ENCODE data around the gene KRT38.

KRT38 gene

GRCh38 chr17:41440531-41441033, at the start of gene KRT38:
Gene KRT38 (minus strand): TSS chr17:41440983. CDS start chr17:41440921, 62 bp downstream.
- DNase-seq (ENCODE audit: low read depth), result no peak

DNA sequence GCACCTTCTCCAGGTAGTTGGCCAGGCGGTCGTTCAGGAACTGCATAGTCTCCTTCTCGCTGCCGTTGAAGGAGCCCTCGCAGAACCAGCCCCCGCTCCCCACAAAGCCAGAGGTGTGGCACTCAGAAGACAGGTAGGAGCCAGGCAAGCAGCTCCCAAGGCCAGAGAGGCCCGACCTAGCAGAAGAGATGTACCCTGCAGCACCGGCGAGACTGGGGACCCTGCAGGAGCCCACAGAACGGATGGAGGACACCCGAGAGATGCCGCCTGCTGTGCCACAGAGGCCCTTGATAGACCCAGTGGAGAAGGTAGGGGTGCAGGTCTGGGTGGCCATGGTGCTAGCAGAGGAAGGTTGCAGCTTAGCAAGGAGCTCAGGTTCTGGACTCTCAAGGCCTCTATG, 48.7 kb upstream of the KRT38 start, which contains the start of gene KRT36:
TSS of gene KRT36 (minus strand) at position 380 of the 400 bp plus-strand sequence. CDS start at position 334, 46 bp downstream.
- DNase-seq (ENCODE audit: low read depth), result no peak

GRCh38 chr17:41486809-41487530, 46.2 kb upstream of the KRT38 start:
- no peak for DNase-seq (ENCODE audit: low read depth)

- no peak for DNase-seq (ENCODE audit: low read depth)
Observed at GRCh38 chr17:41486316-41486715, 45.5 kb upstream of the KRT38 start.

DNA sequence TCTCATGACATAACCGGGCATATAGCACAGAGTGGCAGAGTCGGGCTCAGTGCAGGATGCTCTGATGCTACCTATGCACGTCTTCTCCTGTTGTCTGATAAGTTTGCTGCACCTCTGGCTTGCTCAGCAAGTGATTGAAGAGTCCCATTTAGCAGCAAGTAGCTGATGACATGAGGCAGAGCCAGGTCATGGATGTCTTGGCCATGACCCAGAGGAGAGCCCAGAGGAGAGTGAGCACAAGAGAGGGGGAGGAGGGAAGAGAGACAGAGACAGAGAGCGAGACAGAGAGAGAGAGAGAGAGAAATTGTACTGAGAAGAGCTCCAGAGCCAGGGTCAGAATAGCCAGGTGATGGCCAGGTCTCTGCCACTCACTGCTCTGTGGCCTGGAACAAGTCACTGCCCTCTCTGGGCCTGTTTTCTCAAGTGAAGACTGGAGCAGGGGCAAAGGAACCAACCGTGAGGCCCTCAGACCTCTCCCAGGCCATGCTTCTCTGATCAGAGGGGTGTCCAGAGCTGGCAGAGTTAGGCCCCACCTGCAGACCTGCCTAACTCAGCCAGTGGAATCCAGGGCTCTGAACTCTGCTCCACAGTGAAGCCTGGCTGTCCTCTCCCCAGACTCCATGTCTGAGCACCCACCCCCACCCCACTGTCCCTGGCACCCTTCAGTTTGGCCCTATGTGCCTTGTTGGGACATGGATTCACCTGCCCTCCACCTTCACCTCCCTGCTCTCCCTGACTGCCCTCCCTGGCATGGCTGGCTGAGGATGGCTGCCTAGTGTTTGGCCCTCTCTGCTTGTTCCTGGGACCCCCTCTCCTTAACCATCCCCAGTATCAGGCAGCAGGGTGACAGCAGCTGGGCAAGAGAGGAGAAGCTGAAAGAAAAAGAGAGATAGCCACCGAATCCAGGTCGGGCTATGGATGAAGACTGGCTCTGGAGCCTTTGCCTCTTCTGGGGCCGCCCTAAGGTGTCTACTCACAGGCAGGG, 44.4 kb upstream of the KRT38 start:
- no peak for DNase-seq (ENCODE audit: low read depth)

DNA sequence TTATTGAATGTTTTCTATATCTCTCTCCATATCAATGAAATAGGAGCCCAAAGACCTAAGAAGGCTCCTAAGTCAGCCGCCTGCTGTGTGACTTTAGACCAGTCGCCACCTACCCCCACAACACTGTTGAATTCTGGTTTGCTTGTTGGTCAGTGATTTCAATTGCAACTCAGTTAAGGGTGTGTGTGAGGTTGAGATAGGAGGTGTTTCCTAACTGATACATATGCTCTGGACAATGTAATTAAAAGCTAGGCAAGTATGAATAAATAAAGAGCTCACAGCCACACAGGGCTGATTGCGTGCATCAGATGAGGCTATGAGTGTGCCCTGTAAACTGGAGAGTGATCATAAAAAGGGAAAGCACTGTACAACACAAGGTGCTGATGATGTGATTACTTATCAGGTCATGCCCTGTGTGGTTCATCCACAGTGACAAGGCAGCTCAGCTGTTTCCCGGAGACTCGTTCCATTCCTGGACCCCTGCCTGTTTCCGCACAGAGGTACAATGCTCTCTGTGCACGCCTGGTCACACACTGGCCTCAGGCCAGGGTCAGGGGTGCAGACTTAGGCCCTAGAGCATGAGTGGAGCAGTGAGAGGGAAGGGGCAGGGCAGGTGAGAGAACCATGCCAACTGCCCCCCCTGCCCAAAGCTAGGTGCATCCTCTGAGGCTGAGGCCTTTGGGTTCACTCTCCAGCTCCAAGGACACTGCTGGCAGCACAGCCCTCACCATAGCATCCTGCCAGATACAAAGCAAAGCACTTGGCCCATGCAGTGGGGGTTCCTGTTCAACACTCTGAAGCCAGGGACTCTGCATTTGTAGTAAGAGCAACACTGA, 43.4 kb upstream of the KRT38 start:
- no peak for DNase-seq (ENCODE audit: low read depth)

- DNase-seq (ENCODE audit: low read depth), result no peak
Observed at GRCh38 chr17:41483531-41483930, 42.7 kb upstream of the KRT38 start.

DNA sequence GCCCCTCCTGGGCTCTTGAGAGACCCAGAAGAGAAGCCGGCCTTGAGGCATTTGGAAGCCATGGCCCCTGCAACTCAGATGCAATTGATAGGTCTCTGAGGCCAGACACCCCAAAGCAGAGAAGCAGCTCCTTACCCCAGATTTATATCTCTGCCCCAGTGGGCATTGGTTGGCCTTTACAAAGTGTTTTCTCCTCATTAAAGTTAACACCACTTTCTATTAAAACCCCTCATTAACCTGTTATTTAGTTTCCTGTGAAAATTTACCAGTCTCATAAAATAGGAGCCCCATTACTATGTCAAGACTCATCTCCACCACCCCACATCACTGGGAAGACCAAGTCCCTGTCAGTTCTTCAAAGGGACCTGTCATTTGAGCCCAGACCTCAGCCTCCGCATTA, 40.3 kb upstream of the KRT38 start, which contains the start of gene KRT35:
TSS of gene KRT35 (minus strand) at position 116 of the 400 bp plus-strand sequence. CDS start at position 62, 54 bp downstream.
- DNase-seq (ENCODE audit: low read depth), result no peak

- no peak for DNase-seq (ENCODE audit: low read depth)
Observed at GRCh38 chr17:41480581-41480980, 39.8 kb upstream of the KRT38 start.

DNA sequence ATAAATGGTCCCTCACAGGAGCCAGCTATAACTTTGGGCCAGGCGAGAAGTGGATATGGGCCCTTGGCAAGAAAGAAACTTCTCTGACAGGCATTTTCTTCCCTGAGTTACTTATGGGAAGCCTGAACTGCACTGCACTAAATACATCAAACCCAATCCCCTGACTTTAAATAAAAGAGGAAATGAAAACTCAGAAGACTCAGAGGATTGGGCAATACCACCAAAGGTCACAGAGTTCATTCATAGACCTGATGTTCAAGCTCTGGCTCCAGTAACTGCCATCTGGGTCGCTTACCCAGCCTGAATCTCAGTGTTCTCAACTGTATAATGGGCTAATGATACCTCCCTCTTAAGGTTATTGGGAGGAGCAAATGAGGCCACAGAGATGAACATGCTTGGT, 39.4 kb upstream of the KRT38 start:
- no peak for DNase-seq (ENCODE audit: low read depth)

DNA sequence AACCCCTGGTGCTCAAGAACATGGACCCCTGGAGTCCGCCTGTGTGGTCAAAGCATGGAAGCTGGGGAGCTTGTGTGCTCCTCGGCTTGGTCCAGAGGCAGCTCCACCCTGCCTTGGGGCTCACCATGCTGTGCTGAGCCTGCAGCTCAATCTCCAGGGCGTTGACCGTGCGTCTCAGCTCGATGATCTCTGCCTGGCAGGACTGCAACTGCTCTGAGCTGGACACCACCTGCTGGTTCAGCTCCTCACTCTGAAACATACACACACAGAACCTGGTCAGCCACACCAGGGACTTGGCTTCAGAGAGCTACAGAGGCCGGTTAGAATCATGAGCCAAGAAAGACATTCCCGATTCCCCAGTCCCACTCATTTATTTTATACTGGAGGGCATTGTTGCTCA, 37.5 kb upstream of the KRT38 start:
- DNase-seq (ENCODE audit: low read depth), result no peak

DNA sequence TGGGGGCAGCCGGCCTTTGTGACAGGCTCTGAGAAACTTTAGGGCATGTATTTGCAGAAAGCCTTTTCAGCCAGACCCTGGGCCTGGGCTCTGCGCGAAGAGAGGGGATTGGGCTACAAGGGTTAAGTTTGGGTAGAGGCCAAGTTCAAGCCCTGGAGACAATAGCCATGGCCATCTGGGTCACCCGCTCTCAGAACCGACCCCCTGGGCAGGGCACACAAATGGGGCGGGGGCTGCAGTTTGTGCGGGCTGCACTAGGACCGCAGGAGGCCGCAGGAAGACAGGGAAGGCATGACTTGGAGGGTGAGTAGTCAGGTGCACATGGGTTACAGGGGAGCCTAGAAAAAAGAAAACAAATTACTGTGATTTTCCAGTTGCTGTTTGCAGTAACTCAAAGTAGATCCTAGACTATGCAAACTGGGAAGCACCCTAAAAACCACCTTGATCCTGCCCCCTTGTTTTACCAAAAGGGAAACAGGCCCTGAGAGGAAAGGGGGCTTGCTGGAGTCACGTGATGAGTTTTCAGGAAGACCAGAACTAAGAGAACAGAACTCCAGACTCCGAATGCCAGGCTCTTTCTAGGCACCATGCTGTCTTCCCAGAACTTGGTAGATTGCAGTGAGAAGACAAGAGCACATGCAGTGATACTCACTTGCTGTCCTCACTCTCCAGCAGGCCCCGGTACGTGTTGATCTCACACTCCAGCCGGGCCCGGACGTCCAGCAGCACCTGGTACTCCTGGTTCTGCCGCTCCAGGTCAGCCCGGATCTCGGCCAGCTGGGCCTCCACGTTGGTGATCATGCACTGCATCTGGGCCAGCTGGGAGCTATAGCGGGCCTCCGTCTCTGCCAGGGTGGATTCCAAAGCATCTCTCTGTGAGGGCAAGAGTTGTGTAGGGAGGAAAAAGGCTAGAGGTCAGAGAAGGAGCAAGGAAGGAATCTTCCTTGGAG, 36.4 kb upstream of the KRT38 start:
- no peak for DNase-seq (ENCODE audit: low read depth)

- DNase-seq (ENCODE audit: low read depth), result no peak
Observed at GRCh38 chr17:41475421-41475820, 34.6 kb upstream of the KRT38 start.

DNA sequence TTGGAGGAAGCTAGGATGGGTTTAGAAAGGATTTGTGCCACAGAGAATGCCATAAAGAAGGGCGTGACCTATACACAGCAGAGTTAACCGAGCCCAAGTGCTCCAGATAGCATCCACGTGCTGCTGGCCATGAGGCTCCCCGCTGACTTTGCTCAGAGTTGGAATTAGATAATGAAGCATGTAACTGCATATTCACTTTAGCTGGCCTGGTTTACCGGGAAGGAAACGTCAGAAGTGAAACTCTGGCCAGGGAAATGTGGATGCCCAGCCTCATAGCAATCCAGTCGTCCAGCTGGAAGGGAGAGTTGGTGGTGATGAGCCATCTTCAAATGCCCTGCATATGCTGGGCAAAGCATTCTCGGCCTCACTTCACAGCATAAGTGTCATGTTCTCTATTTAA, 34.1 kb upstream of the KRT38 start:
- DNase-seq (ENCODE audit: low read depth), result no peak

DNA sequence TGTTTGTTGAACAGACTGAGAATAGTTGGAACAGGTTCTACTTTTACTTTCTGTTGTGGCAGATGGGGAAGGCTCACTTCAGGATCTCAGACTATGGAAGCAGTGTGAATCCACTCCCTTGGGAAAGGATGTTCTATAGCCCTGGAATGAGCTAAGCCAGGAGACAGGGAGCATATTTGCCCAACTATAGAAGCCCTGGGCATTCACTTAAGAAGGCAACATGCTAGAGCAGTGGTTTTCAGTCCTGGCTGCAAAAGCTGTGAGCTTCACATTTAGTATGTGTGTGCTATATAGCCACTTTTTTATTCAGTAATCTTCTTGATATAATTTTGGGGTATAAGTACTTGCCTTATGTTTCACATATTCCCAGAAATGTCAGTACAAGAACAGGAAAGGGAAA, 27.6 kb upstream of the KRT38 start:
- no peak for DNase-seq (ENCODE audit: low read depth)

DNA sequence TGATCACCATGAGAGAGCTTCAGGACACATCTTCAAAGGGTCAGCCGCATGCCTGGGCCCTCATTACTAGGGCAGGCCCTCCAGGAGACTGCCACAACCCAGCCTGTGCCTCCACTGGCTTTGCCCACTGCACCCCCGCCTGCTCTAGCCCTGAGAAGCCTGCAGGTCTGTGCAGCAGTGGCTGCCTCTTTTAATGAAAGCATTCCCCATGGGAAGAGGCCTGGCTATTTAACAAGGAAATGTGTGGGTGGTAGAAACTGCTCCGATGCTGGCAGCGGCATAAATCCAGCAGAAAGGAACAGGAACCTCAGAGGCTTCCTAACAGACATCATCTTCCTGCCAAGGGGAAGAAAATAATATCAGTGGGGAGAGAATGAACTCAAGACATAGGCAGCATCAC, 26.8 kb upstream of the KRT38 start:
- no peak for DNase-seq (ENCODE audit: low read depth)

GRCh38 chr17:41466988-41467387, 26.2 kb upstream of the KRT38 start, which contains the start of gene KRT32:
Gene KRT32 (minus strand): TSS chr17:41467386. CDS start chr17:41467325, 61 bp downstream.
- DNase-seq (ENCODE audit: low read depth), result no peak

GRCh38 chr17:41464682-41465081, 23.9 kb upstream of the KRT38 start:
- no peak for DNase-seq (ENCODE audit: low read depth)

DNA sequence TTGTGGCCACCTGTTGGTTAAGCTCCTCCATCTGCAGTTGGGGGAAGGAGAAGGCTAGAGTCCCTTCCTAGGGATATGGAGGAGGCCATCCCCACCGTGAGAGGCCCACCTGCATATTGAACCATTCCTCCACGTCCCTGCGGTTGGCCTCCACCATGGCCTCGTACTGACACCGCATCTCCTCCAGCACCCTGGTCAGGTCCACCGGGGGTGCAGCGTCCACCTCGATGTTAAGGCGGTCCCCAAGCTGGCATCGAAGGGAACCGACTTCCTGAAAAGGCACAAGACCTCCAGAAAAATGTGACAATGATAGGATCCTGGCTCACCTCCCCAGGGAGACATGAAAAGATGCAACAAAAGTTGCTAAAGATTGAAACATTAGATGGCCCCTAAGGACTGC, 23.4 kb upstream of the KRT38 start:
- DNase-seq (ENCODE audit: low read depth), result no peak

DNA sequence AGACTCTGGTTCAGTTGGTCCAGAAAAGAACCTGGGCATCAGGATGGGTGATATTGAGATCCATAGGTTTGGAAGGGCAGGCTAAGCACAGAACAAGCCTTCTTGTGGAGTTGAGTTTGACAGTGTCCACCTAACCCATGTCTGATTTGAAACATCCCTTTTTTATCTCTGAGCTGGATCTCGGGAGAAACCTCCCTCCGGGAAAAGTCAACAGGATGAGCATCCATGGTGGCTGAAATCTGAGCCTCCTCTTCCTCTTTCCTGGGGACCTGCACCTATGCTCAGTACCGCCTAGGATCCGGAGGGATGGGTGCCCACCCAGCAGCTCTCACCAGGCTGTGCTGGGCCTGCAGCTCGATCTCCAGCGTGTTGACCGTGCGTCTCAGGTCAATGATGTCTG, 23.0 kb upstream of the KRT38 start:
- no peak for DNase-seq (ENCODE audit: low read depth)
